DND-41 (cell line): Measurements from ENCODE around the gene RGS17.
"Not testable (repeated sequence)": the region's sequence is repeated elsewhere in the genome, so short reads cannot be mapped to it uniquely, and the experiment has no call there.

Source experiments
- ATAC-seq: fragments of 200-7000 bp; cut with Tn5 transposase; 3 replicates; pipeline ENCODE4 v1.9.1; 2021; ENCODE audit warnings: low read depth; ENCODE audit not compliant: insufficient read depth
- DNase-seq: peaks from one replicate; pipeline ENCODE4 v3.0.0-alpha.2; 2020
- H2AFZ ChIP-seq: 2 replicates; pipeline ENCODE4 v1.6.0; 2012; ENCODE audit warnings: low read depth, low read length
- H3K27ac ChIP-seq: 2 replicates; pipeline ENCODE4 v1.5.1; 2012; ENCODE audit warnings: low read length, inconsistent platforms
- H3K27me3 ChIP-seq: fragments of 200-600 bp; sonication (generic); 2 replicates; pipeline ENCODE4 v1.6.0; 2012; ENCODE audit warnings: low read length, mild to moderate bottlenecking, inconsistent platforms; ENCODE audit not compliant: insufficient read depth, poor library complexity
- H3K36me3 ChIP-seq: 2 replicates; pipeline ENCODE4 v1.5.1; 2012; ENCODE audit warnings: low read length, inconsistent platforms; ENCODE audit not compliant: insufficient read depth
- H3K4me1 ChIP-seq: 2 replicates; pipeline ENCODE4 v1.5.1; 2012; ENCODE audit warnings: mild to moderate bottlenecking, low read length; ENCODE audit not compliant: insufficient read depth
- H3K4me2 ChIP-seq: 2 replicates; pipeline ENCODE4 v1.6.0; 2012; ENCODE audit warnings: mild to moderate bottlenecking, moderate library complexity, low read length, inconsistent platforms; ENCODE audit not compliant: insufficient read depth
- H3K4me3 ChIP-seq, 2 experiments: fragments of 200-600 bp in 1 of 2; shearing (Covaris generic) in 1 of 2; 2 replicates each; pipeline ENCODE4 v1.5.1; 2012 to 2016; ENCODE audit warnings: inconsistent platforms in 2 of 2, low read length in 2 of 2, mild to moderate bottlenecking in 2 of 2, low read depth in 1 of 2, moderate library complexity in 1 of 2
- H3K79me2 ChIP-seq: 2 replicates; pipeline ENCODE4 v1.6.0; 2012; ENCODE audit warnings: low read length, inconsistent platforms; ENCODE audit not compliant: insufficient read depth
- H3K9ac ChIP-seq: 2 replicates; pipeline ENCODE4 v1.6.0; 2012; ENCODE audit warnings: low read depth, mild to moderate bottlenecking, inconsistent platforms, low read length, moderate library complexity
- H3K9me3 ChIP-seq: 2 replicates; pipeline ENCODE4 v1.5.1; 2012; ENCODE audit warnings: low read length, moderate library complexity, mild to moderate bottlenecking, inconsistent platforms; ENCODE audit not compliant: insufficient read depth, severe bottlenecking
- H4K20me1 ChIP-seq: 2 replicates; pipeline ENCODE4 v1.6.0; 2012; ENCODE audit warnings: low read length; ENCODE audit not compliant: insufficient read depth
- CTCF ChIP-seq: IDR thresholded peaks from 2 replicates; pipeline ENCODE4 v1.5.1; 2012; ENCODE audit warnings: borderline replicate concordance, low read length, moderate library complexity, mild to moderate bottlenecking; ENCODE audit not compliant: poor library complexity, severe bottlenecking; ENCODE audit errors: extremely low read depth
- EZH2 ChIP-seq: IDR thresholded peaks from 3 replicates; pipeline ENCODE4 v1.6.1; 2012; ENCODE audit warnings: borderline replicate concordance, low read depth, mild to moderate bottlenecking, moderate library complexity, low read length, inconsistent platforms; ENCODE audit not compliant: severe bottlenecking

Gene RGS17

DNA sequence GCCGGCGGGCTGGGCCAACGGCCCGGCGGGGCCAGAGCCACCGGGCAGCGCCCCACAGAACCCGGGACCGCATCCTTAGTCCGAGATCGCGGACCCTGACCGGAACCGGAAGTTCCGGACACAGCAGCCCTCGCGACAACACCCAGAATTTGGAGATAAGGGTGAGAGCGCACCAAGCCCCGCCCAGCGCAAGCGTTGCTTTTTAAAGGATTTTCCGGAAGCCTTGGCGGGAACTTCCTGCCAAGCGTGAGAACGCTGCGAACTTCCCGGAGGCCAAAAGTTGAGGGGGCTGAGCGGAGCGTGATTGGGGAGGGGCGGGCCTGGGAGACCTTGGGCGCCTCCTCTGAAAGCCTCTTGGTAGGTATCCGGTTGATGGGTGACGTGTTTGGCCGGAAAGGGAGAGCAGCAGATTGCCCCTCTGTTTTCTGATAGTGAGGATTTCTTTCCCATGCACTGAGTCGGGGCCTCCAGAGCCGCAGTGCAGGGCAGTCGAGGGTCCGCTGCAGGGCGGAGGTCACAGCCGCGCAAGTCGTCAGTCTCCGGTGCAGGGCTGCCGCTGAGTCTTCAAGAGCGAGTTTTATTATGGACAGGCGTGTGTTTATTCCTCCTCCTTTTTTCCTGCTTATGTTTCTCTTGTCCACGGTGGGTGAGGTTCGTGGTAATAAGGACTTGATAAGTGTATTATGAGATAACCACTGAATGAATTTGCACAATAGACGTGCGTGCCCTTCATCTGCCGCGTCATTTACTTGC, 128.3 kb downstream of the RGS17 start, which contains the start of gene MTRF1L:
Gene MTRF1L, minus strand, starts transcription at position 97 of the 753 bp plus-strand sequence. Its CDS starts 24 bp downstream, at position 73.
- Histone ChIP-seq H3K9ac (peak within 1 kb of the TSS; percentile 73), H3K27me3 (no peaks in the 10 kb centered on the region), H3K4me3 (peak within 1 kb of the TSS; percentile 78 to 83), H3K4me2 (peak within 1 kb of the TSS; percentile 85), H3K27ac (peak within 1 kb of the TSS; percentile 86), H2AFZ (peak within 1 kb of the TSS; percentile 90), H3K36me3 (peaks cover 16% of the 10 kb centered on the region), H3K4me1 (peaks cover 51% of the 10 kb centered on the region), H3K79me2 (peaks cover 57% of the 10 kb centered on the region), H4K20me1 (peaks cover 22% of the 10 kb centered on the region), H3K9me3 (no peaks in the 10 kb centered on the region)
- peak; percentile 92 for ATAC-seq
- DNase-seq: peak; percentile 95
- TF ChIP-seq CTCF: no peak
- TF ChIP-seq EZH2: no peak

GRCh38 chr6:153001767-153002612, 129.1 kb downstream of the RGS17 start:
- peak; percentile 8 for ATAC-seq
- H3K79me2 ChIP-seq: peaks cover 65% of the 10 kb centered on the region
- no peaks in the 10 kb centered on the region for H3K27me3 ChIP-seq
- no peak for TF ChIP-seq EZH2
- TF ChIP-seq CTCF: no peak
- H3K4me1 ChIP-seq: peaks cover 51% of the 10 kb centered on the region
- H3K27ac ChIP-seq: peak overlapping the region; percentile 86
- H3K9ac ChIP-seq: peak overlapping the region; percentile 73
- H3K4me3 ChIP-seq: peak overlapping the region; percentile 78 to 83
- no peaks in the 10 kb centered on the region for H3K9me3 ChIP-seq
- peaks cover 30% of the 10 kb centered on the region for H4K20me1 ChIP-seq
- DNase-seq: peak; percentile 27
- H3K4me2 ChIP-seq: peak overlapping the region; percentile 85
- H2AFZ ChIP-seq: peak overlapping the region; percentile 90
- peaks cover 24% of the 10 kb centered on the region for H3K36me3 ChIP-seq

GRCh38 chr6:153000790-153001189, 130.3 kb downstream of the RGS17 start:
- Histone ChIP-seq H3K36me3 (peaks cover 36% of the 10 kb centered on the region), H3K27ac (peak overlapping the region; percentile 86; the same call in 1 of the 2 replicates), H3K4me1 (peaks cover 51% of the 10 kb centered on the region), H3K79me2 (peaks cover 77% of the 10 kb centered on the region), H3K9ac (peak overlapping the region; percentile 73), H4K20me1 (peaks cover 36% of the 10 kb centered on the region), H3K4me2 (peak overlapping the region; percentile 85), H3K4me3 (peak overlapping the region; percentile 78 to 83; a peak in 3 of 4 replicates)
- H3K27me3 ChIP-seq, H3K9me3 ChIP-seq, DNase-seq, ATAC-seq, H2AFZ ChIP-seq: not testable (repeated sequence)
